Measurements from ENCODE around the gene PPIB.

DNA sequence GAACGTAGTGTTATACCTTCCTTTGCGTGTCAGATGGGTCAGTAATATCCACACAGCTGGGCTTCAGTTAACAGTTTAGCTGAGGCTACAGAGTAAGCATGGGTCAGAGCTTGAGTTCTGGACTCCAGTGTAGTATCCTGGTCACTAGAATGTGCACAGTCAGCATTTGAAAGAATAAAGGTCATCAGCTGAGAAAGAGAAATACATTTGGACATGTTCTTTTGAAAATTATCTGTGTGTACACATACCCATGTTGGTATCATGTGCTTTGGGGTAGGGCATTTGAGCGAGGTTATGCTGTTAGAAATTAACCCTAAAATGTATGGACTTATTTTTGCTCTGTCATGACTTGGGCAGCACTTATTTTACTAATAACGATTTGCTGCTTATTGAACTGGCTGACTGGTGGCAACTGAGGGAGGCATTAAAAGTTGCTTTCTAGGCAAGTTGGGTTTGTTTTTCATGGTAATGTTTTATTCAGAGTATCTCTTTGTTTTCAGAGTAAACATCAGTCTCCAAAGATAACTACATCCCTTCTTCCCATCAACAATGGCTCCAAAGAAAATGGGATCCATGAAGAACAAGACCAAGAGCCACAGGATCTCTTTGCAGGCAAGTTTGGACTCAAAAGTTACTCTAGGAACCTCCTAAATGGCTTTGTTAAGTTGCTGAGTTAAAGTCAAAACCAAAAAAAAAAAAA is 50.6 kb downstream of the PPIB start:
- TF ChIP-seq, protein P1, sequence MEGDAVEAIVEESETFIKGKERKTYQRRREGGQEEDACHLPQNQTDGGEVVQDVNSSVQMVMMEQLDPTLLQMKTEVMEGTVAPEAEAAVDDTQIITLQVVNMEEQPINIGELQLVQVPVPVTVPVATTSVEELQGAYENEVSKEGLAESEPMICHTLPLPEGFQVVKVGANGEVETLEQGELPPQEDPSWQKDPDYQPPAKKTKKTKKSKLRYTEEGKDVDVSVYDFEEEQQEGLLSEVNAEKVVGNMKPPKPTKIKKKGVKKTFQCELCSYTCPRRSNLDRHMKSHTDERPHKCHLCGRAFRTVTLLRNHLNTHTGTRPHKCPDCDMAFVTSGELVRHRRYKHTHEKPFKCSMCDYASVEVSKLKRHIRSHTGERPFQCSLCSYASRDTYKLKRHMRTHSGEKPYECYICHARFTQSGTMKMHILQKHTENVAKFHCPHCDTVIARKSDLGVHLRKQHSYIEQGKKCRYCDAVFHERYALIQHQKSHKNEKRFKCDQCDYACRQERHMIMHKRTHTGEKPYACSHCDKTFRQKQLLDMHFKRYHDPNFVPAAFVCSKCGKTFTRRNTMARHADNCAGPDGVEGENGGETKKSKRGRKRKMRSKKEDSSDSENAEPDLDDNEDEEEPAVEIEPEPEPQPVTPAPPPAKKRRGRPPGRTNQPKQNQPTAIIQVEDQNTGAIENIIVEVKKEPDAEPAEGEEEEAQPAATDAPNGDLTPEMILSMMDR (IDR thresholded peaks at IDR 0.05 in 8 of 11, conservative IDR thresholded peaks at IDR 0.05 in 3 of 11) = no peak
- TF ChIP-seq POLR2A (IDR thresholded peaks at IDR 0.05) (no peak), POLR2AphosphoS5 (IDR thresholded peaks at IDR 0.05) (no peak)

Data from spleen (tissue), 7 donors.